ENCODE data around the gene ANGEL1.

The ANGEL1 gene

GRCh38 chr14:76759589-76759988 is 53.1 kb downstream of the ANGEL1 start:
- no peak overlapping the region for H3K9ac ChIP-seq (ENCODE audit: low read length)
- no peaks in the 10 kb centered on the region for H3F3A ChIP-seq (ENCODE audit: insufficient read depth, low read length)
- no peaks in the 10 kb centered on the region for H3K4me1 ChIP-seq (ENCODE audit: insufficient read depth, low read length, severe bottlenecking)
- H3K9me3 ChIP-seq (ENCODE audit: low read length) = no peaks in the 10 kb centered on the region
- no peak overlapping the region for H3K4me2 ChIP-seq (ENCODE audit: low read length)
- no peaks in the 10 kb centered on the region for H3K36me3 ChIP-seq (ENCODE audit: insufficient read depth, low read length)
- no peaks in the 10 kb centered on the region for H4K20me1 ChIP-seq (ENCODE audit: insufficient read depth, low read length)
- no peak overlapping the region for H3K27ac ChIP-seq (ENCODE audit: low read depth, low read length, poor library complexity, severe bottlenecking)
- TF ChIP-seq EZH2 (IDR thresholded peaks at IDR 0.05; ENCODE audit: borderline replicate concordance, low read length) (no peak), CTCF (IDR thresholded peaks at IDR 0.05; ENCODE audit: low read length) (no peak)
- H3K79me2 ChIP-seq (ENCODE audit: insufficient read depth, low read length) = no peaks in the 10 kb centered on the region
- no peak overlapping the region for H3K4me3 ChIP-seq (ENCODE audit: low read depth, low read length, poor library complexity, severe bottlenecking)
- H3K9me2 ChIP-seq (ENCODE audit: low read depth, low read length) = no peaks in the 10 kb centered on the region
- H2AFZ ChIP-seq (ENCODE audit: low read length) = no peak overlapping the region
- H3K27me3 ChIP-seq (ENCODE audit: insufficient read depth, low read length) = no peaks in the 10 kb centered on the region; the same call in 1 of the 2 replicates

GRCh38 chr14:76756371-76756750 is 56.3 kb downstream of the ANGEL1 start:
- Histone ChIP-seq H3K9ac (ENCODE audit: low read length) (no peak overlapping the region), H3K36me3 (ENCODE audit: insufficient read depth, low read length) (no peaks in the 10 kb centered on the region), H3K27ac (ENCODE audit: low read depth, low read length, poor library complexity, severe bottlenecking) (no peak overlapping the region), H3K79me2 (ENCODE audit: insufficient read depth, low read length) (no peaks in the 10 kb centered on the region), H3F3A (ENCODE audit: insufficient read depth, low read length) (no peaks in the 10 kb centered on the region), H3K4me2 (ENCODE audit: low read length) (no peak overlapping the region), H4K20me1 (ENCODE audit: insufficient read depth, low read length) (no peaks in the 10 kb centered on the region), H3K9me3 (ENCODE audit: low read length) (no peaks in the 10 kb centered on the region), H2AFZ (ENCODE audit: low read length) (no peak overlapping the region), H3K27me3 (ENCODE audit: insufficient read depth, low read length) (no peaks in the 10 kb centered on the region; the same call in 1 of the 2 replicates), H3K4me3 (ENCODE audit: low read depth, low read length, poor library complexity, severe bottlenecking) (no peak overlapping the region), H3K4me1 (ENCODE audit: insufficient read depth, low read length, severe bottlenecking) (no peaks in the 10 kb centered on the region), H3K9me2 (ENCODE audit: low read depth, low read length) (no peaks in the 10 kb centered on the region)
- TF ChIP-seq CTCF (IDR thresholded peaks at IDR 0.05; ENCODE audit: low read length) = no peak
- TF ChIP-seq EZH2 (IDR thresholded peaks at IDR 0.05; ENCODE audit: borderline replicate concordance, low read length) = no peak

GRCh38 chr14:76755610-76756370 is 56.9 kb downstream of the ANGEL1 start:
- H3K9me2 ChIP-seq (ENCODE audit: low read depth, low read length) = no peaks in the 10 kb centered on the region
- no peaks in the 10 kb centered on the region for H3K79me2 ChIP-seq (ENCODE audit: insufficient read depth, low read length)
- no peak overlapping the region for H3K9ac ChIP-seq (ENCODE audit: low read length)
- no peak overlapping the region for H3K27ac ChIP-seq (ENCODE audit: low read depth, low read length, poor library complexity, severe bottlenecking)
- no peaks in the 10 kb centered on the region; the same call in 1 of the 2 replicates for H3K27me3 ChIP-seq (ENCODE audit: insufficient read depth, low read length)
- no peak overlapping the region for H3K4me2 ChIP-seq (ENCODE audit: low read length)
- TF ChIP-seq EZH2 (IDR thresholded peaks at IDR 0.05; ENCODE audit: borderline replicate concordance, low read length) (no peak), CTCF (IDR thresholded peaks at IDR 0.05; ENCODE audit: low read length) (no peak)
- no peaks in the 10 kb centered on the region for H3K36me3 ChIP-seq (ENCODE audit: insufficient read depth, low read length)
- H3F3A ChIP-seq (ENCODE audit: insufficient read depth, low read length) = no peaks in the 10 kb centered on the region
- H3K4me3 ChIP-seq (ENCODE audit: low read depth, low read length, poor library complexity, severe bottlenecking) = no peak overlapping the region
- H3K4me1 ChIP-seq (ENCODE audit: insufficient read depth, low read length, severe bottlenecking) = no peaks in the 10 kb centered on the region
- H3K9me3 ChIP-seq (ENCODE audit: low read length) = no peaks in the 10 kb centered on the region
- H2AFZ ChIP-seq (ENCODE audit: low read length) = no peak overlapping the region
- no peaks in the 10 kb centered on the region for H4K20me1 ChIP-seq (ENCODE audit: insufficient read depth, low read length)

Measured in OCI-LY1 (cell line).